GM12864 (cell line): ENCODE data around the gene CBFA2T2.
A peak's percentile ranks its signal among the peaks of the same experiment; 100 is the strongest.

ENCODE experiments used
- DNase-seq: peaks from one replicate; pipeline ENCODE4 v3.0.0-alpha.2; 2011; ENCODE audit warnings: low read depth
- H3K4me3 ChIP-seq: 2 replicates; pipeline ENCODE4 v1.5.1; 2011; ENCODE audit warnings: mild to moderate bottlenecking, low read depth, low read length, control low read depth
- CTCF ChIP-seq: IDR thresholded peaks from 2 replicates; pipeline ENCODE4 v1.5.1; 2011; ENCODE audit warnings: low read depth, mild to moderate bottlenecking, moderate library complexity, low read length, control low read depth, inconsistent platforms; ENCODE audit errors: missing control alignments

CBFA2T2 gene

GRCh38 chr20:33664085-33664761, 174.3 kb downstream of the CBFA2T2 start:
- no peak for DNase-seq
- no peak for TF ChIP-seq CTCF
- peak overlapping the region; percentile 82 for H3K4me3 ChIP-seq

- no peak overlapping the region for H3K4me3 ChIP-seq
- no peak for TF ChIP-seq CTCF
- DNase-seq: no peak
Measured at GRCh38 chr20:33664762-33665144, 174.9 kb downstream of the CBFA2T2 start.

- H3K4me3 ChIP-seq: peak within 1 kb of the TSS; percentile 75
- peak; percentile 31 for TF ChIP-seq CTCF
- DNase-seq: peak; percentile 93
Measured at GRCh38 chr20:33666293-33667244, 176.7 kb downstream of the CBFA2T2 start, which contains the start of gene ACTL10. TSS of gene ACTL10 (plus strand) at chr20:33666943. CDS start at chr20:33667498, 555 bp downstream.

GRCh38 chr20:33667245-33667675, 177.4 kb downstream of the CBFA2T2 start:
- peak overlapping the region; percentile 75 for H3K4me3 ChIP-seq
- DNase-seq: no peak
- peak; percentile 5 for TF ChIP-seq CTCF

GRCh38 chr20:33667676-33668465, 178.0 kb downstream of the CBFA2T2 start:
- no peak for DNase-seq
- peak overlapping the region; percentile 75 for H3K4me3 ChIP-seq
- TF ChIP-seq CTCF: peak; percentile 96

GRCh38 chr20:33668466-33669155, 178.7 kb downstream of the CBFA2T2 start:
- TF ChIP-seq CTCF: no peak
- H3K4me3 ChIP-seq: no peak overlapping the region; the same call in 1 of the 2 replicates
- no peak for DNase-seq
